LHCN-M2 (cell line): ENCODE measurements around the gene ACSF3. TPM values are rescaled to one million over a fixed set of nuclear protein-coding genes. Genes with fewer than 3 reads are reported as not detected.

Source experiments
- DNase-seq: peaks from one replicate; pipeline ENCODE4 v3.0.0-alpha.2; 2012; ENCODE audit warnings: low read depth
- total RNA-seq: library from RNA; depleted of rRNA; stranded (reverse); fragments of >200 nt; gene quantifications from 2 replicates; pipeline ENCODE4 v1.2.3, GENCODE V29; 2014

Gene ACSF3
- total RNA-seq, 1 experiment from 2014 or later: 18.9 TPM

- DNase-seq: no peak
Measured at GRCh38 chr16:89129378-89129777, 35.7 kb downstream of the ACSF3 start.

- DNase-seq: no peak
Measured at GRCh38 chr16:89130448-89130847, 36.8 kb downstream of the ACSF3 start.

GRCh38 chr16:89131783-89132182 lies 38.1 kb downstream of the ACSF3 start:
- DNase-seq: no peak

- no peak for DNase-seq
Measured at GRCh38 chr16:89132194-89133005, 38.7 kb downstream of the ACSF3 start.

GRCh38 chr16:89133457-89134127 lies 39.9 kb downstream of the ACSF3 start:
- DNase-seq: no peak

- no peak for DNase-seq
Measured at GRCh38 chr16:89134269-89134668, 40.6 kb downstream of the ACSF3 start.

- DNase-seq: no peak
Measured at GRCh38 chr16:89135166-89135565, 41.5 kb downstream of the ACSF3 start.

- no peak for DNase-seq
Measured at GRCh38 chr16:89135971-89136765, 42.5 kb downstream of the ACSF3 start.

- DNase-seq: no peak
Measured at GRCh38 chr16:89136931-89137330, 43.3 kb downstream of the ACSF3 start.

- no peak for DNase-seq
Measured at GRCh38 chr16:89137666-89138512, 44.2 kb downstream of the ACSF3 start.

- no peak for DNase-seq
Measured at GRCh38 chr16:89138513-89138795, 44.8 kb downstream of the ACSF3 start.

GRCh38 chr16:89138843-89139520 lies 45.3 kb downstream of the ACSF3 start:
- DNase-seq: no peak

- no peak for DNase-seq
Measured at GRCh38 chr16:89139907-89140361, 46.3 kb downstream of the ACSF3 start.

- DNase-seq: no peak
Measured at GRCh38 chr16:89140401-89140800, 46.7 kb downstream of the ACSF3 start.

- no peak for DNase-seq
Measured at GRCh38 chr16:89140981-89141883, 47.6 kb downstream of the ACSF3 start.

GRCh38 chr16:89141884-89142267 lies 48.2 kb downstream of the ACSF3 start:
- DNase-seq: no peak

- DNase-seq: no peak
Measured at GRCh38 chr16:89142474-89143195, 49.0 kb downstream of the ACSF3 start.

- no peak for DNase-seq
Measured at GRCh38 chr16:89143201-89143741, 49.6 kb downstream of the ACSF3 start.
